Measurements from ENCODE around the gene AOPEP.

The AOPEP gene

GRCh38 chr9:95078511-95078910 is 352.0 kb downstream of the AOPEP start:
- no peaks in the 10 kb centered on the region for H3K36me3 Mint-ChIP-seq (ENCODE audit: low read depth)
- H3K4me1 Mint-ChIP-seq (ENCODE audit: low read depth): no peaks in the 10 kb centered on the region
- no peak overlapping the region for H3K4me3 Mint-ChIP-seq
- H3K27ac Mint-ChIP-seq: no peak overlapping the region
- no peaks in the 10 kb centered on the region for H3K27me3 Mint-ChIP-seq
- no peaks in the 10 kb centered on the region for H3K9me3 Mint-ChIP-seq

GRCh38 chr9:95078939-95079338 is 352.4 kb downstream of the AOPEP start:
- H3K27ac Mint-ChIP-seq: no peak overlapping the region
- no peaks in the 10 kb centered on the region for H3K9me3 Mint-ChIP-seq
- H3K36me3 Mint-ChIP-seq (ENCODE audit: low read depth): no peaks in the 10 kb centered on the region
- H3K27me3 Mint-ChIP-seq: no peaks in the 10 kb centered on the region
- no peaks in the 10 kb centered on the region for H3K4me1 Mint-ChIP-seq (ENCODE audit: low read depth)
- no peak overlapping the region for H3K4me3 Mint-ChIP-seq

GRCh38 chr9:95079461-95079860 is 353.0 kb downstream of the AOPEP start:
- no peaks in the 10 kb centered on the region for H3K9me3 Mint-ChIP-seq
- H3K36me3 Mint-ChIP-seq (ENCODE audit: low read depth): no peaks in the 10 kb centered on the region
- H3K4me3 Mint-ChIP-seq: no peak overlapping the region
- H3K4me1 Mint-ChIP-seq (ENCODE audit: low read depth): no peaks in the 10 kb centered on the region
- H3K27me3 Mint-ChIP-seq: no peaks in the 10 kb centered on the region
- no peak overlapping the region for H3K27ac Mint-ChIP-seq

GRCh38 chr9:95080961-95081647 is 354.6 kb downstream of the AOPEP start:
- no peak overlapping the region for H3K4me3 Mint-ChIP-seq
- no peaks in the 10 kb centered on the region for H3K9me3 Mint-ChIP-seq
- H3K36me3 Mint-ChIP-seq (ENCODE audit: low read depth): no peaks in the 10 kb centered on the region
- H3K27me3 Mint-ChIP-seq: no peaks in the 10 kb centered on the region
- H3K4me1 Mint-ChIP-seq (ENCODE audit: low read depth): no peaks in the 10 kb centered on the region
- no peak overlapping the region for H3K27ac Mint-ChIP-seq

GRCh38 chr9:95081998-95082397 is 355.5 kb downstream of the AOPEP start:
- no peak overlapping the region for H3K4me3 Mint-ChIP-seq
- H3K9me3 Mint-ChIP-seq: no peaks in the 10 kb centered on the region
- no peaks in the 10 kb centered on the region for H3K4me1 Mint-ChIP-seq (ENCODE audit: low read depth)
- no peaks in the 10 kb centered on the region for H3K27me3 Mint-ChIP-seq
- no peak overlapping the region for H3K27ac Mint-ChIP-seq
- H3K36me3 Mint-ChIP-seq (ENCODE audit: low read depth): peaks cover 4% of the 10 kb centered on the region

- Mint-ChIP-seq H3K4me3 (no peak overlapping the region), H3K4me1 (ENCODE audit: low read depth) (no peaks in the 10 kb centered on the region), H3K27me3 (no peaks in the 10 kb centered on the region), H3K27ac (no peak overlapping the region), H3K36me3 (ENCODE audit: low read depth) (peaks cover 4% of the 10 kb centered on the region), H3K9me3 (no peaks in the 10 kb centered on the region)
These were observed 356.0 kb downstream of the AOPEP start for GRCh38 chr9:95082401-95083084.

- Mint-ChIP-seq H3K27me3 (no peaks in the 10 kb centered on the region), H3K4me3 (no peak overlapping the region), H3K36me3 (ENCODE audit: low read depth) (peaks cover 4% of the 10 kb centered on the region), H3K27ac (no peak overlapping the region), H3K9me3 (no peaks in the 10 kb centered on the region), H3K4me1 (ENCODE audit: low read depth) (no peaks in the 10 kb centered on the region)
These were observed 356.7 kb downstream of the AOPEP start for GRCh38 chr9:95083086-95083768.

- Mint-ChIP-seq H3K27ac (no peak overlapping the region), H3K9me3 (no peaks in the 10 kb centered on the region), H3K4me3 (no peak overlapping the region), H3K36me3 (ENCODE audit: low read depth) (peaks cover 4% of the 10 kb centered on the region), H3K4me1 (ENCODE audit: low read depth) (no peaks in the 10 kb centered on the region), H3K27me3 (no peaks in the 10 kb centered on the region)
These were observed 357.9 kb downstream of the AOPEP start for GRCh38 chr9:95084254-95084934.

- no peaks in the 10 kb centered on the region for H3K4me1 Mint-ChIP-seq (ENCODE audit: low read depth)
- no peak overlapping the region for H3K4me3 Mint-ChIP-seq
- peaks cover 4% of the 10 kb centered on the region for H3K36me3 Mint-ChIP-seq (ENCODE audit: low read depth)
- H3K27me3 Mint-ChIP-seq: no peaks in the 10 kb centered on the region
- no peak overlapping the region for H3K27ac Mint-ChIP-seq
- no peaks in the 10 kb centered on the region for H3K9me3 Mint-ChIP-seq
These were observed 358.7 kb downstream of the AOPEP start for GRCh38 chr9:95085036-95085770.

- Mint-ChIP-seq H3K27me3 (no peaks in the 10 kb centered on the region), H3K27ac (no peak overlapping the region), H3K4me3 (no peak overlapping the region), H3K36me3 (ENCODE audit: low read depth) (peaks cover 4% of the 10 kb centered on the region), H3K4me1 (ENCODE audit: low read depth) (no peaks in the 10 kb centered on the region), H3K9me3 (no peaks in the 10 kb centered on the region)
These were observed 359.5 kb downstream of the AOPEP start for GRCh38 chr9:95085861-95086563.

GRCh38 chr9:95086564-95086955 is 360.1 kb downstream of the AOPEP start:
- Mint-ChIP-seq H3K27me3 (no peaks in the 10 kb centered on the region), H3K9me3 (no peaks in the 10 kb centered on the region), H3K27ac (no peak overlapping the region), H3K4me1 (ENCODE audit: low read depth) (peaks cover under 1% of the 10 kb centered on the region), H3K4me3 (no peak overlapping the region), H3K36me3 (ENCODE audit: low read depth) (peaks cover 4% of the 10 kb centered on the region)

- Mint-ChIP-seq H3K9me3 (no peaks in the 10 kb centered on the region), H3K4me1 (ENCODE audit: low read depth) (peaks cover 4% of the 10 kb centered on the region), H3K27me3 (no peaks in the 10 kb centered on the region), H3K4me3 (no peak overlapping the region), H3K27ac (no peak overlapping the region), H3K36me3 (ENCODE audit: low read depth) (peaks cover 4% of the 10 kb centered on the region)
These were observed 361.3 kb downstream of the AOPEP start for GRCh38 chr9:95087659-95088242.

GRCh38 chr9:95088421-95089161 is 362.1 kb downstream of the AOPEP start:
- H3K9me3 Mint-ChIP-seq: no peaks in the 10 kb centered on the region
- H3K27ac Mint-ChIP-seq: no peak overlapping the region
- peaks cover 4% of the 10 kb centered on the region for H3K4me1 Mint-ChIP-seq (ENCODE audit: low read depth)
- peaks cover 4% of the 10 kb centered on the region for H3K36me3 Mint-ChIP-seq (ENCODE audit: low read depth)
- no peak overlapping the region for H3K4me3 Mint-ChIP-seq
- no peaks in the 10 kb centered on the region for H3K27me3 Mint-ChIP-seq

Data from stimulated activated naive CD8-positive, alpha-beta T cell treated with anti-CD3 and anti-CD28 coated beads, Interleukin-15, Interleukin-2, amounts not matched to agents 100 ng/mL and 50 ng/mL, for 24 hours (primary cell).